ENCODE data around the gene HS6ST2. TPM values are rescaled to one million over a fixed set of nuclear protein-coding genes. Genes with fewer than 3 reads are reported as not detected.

HS6ST2 gene
- total RNA-seq, 1 donor from 2014 or later: 6.2 TPM

DNA sequence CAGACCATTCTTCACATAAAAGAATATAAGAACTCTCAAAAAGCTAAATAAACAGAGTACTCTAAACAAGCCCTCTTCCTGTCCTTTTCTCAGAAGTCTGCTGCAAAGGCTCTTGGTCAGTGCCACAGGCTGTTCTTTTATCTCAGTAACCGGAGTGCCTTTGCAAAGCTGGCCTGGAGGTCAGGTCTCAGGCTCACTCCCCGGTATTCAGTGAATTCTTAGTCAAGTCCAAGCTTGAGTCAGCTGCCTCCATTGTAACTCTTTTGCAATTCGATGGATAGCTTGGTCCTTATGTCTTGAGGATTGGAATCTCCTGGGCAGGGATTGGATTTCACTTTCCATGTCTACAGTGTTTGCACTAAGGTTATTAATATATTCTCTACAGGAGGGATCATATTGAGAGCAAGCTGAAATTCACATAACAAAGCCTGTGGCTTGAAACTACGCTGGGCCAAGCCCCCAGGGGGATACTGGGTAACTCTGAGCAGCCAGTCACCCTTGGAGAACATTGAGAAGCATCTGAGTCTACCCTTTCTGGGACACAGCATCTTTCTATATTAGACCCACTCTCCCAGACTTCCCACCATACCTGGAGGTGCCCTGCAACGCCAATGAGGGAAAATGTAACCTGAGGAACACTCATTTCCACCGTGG, 10.0 kb upstream of the HS6ST2 start:
- H3K9me3 Mint-ChIP-seq (ENCODE audit: unreplicated experiment): no peaks in the 10 kb centered on the region
- no peaks in the 10 kb centered on the region for H3K36me3 Mint-ChIP-seq (ENCODE audit: unreplicated experiment)
- no peak for DNase-seq (ENCODE audit: extremely low spot score, unreplicated experiment)
- no peak overlapping the region for H3K4me3 Mint-ChIP-seq (ENCODE audit: unreplicated experiment)
- peak overlapping the region; percentile 32 for H3K27ac Mint-ChIP-seq (ENCODE audit: unreplicated experiment)
- H3K27me3 Mint-ChIP-seq (ENCODE audit: unreplicated experiment): peaks cover 7% of the 10 kb centered on the region
- TF ChIP-seq, protein P1, sequence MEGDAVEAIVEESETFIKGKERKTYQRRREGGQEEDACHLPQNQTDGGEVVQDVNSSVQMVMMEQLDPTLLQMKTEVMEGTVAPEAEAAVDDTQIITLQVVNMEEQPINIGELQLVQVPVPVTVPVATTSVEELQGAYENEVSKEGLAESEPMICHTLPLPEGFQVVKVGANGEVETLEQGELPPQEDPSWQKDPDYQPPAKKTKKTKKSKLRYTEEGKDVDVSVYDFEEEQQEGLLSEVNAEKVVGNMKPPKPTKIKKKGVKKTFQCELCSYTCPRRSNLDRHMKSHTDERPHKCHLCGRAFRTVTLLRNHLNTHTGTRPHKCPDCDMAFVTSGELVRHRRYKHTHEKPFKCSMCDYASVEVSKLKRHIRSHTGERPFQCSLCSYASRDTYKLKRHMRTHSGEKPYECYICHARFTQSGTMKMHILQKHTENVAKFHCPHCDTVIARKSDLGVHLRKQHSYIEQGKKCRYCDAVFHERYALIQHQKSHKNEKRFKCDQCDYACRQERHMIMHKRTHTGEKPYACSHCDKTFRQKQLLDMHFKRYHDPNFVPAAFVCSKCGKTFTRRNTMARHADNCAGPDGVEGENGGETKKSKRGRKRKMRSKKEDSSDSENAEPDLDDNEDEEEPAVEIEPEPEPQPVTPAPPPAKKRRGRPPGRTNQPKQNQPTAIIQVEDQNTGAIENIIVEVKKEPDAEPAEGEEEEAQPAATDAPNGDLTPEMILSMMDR (IDR thresholded peaks at IDR 0.05): no peak
- peaks cover 27% of the 10 kb centered on the region for H3K4me1 Mint-ChIP-seq (ENCODE audit: unreplicated experiment)

DNA sequence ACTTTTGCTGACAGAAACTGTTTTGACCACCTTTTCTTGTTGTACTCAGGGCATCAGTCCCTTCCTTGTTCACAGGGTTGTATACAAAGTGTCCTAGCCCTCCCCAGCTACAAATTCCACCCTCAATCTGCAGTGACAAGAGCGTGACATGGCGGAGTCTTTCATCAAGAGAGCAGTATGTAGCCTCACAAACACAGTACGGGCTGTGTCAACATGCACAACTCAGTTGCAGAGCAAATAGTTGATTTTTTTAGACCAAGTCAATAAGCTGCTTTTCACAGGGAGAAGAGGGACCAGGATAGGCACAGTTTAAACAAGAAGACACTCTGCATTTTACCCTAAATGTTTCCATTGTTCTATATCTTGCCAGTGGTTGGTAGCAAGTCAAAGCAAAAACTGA, 8.6 kb upstream of the HS6ST2 start:
- DNase-seq (ENCODE audit: extremely low spot score, unreplicated experiment): no peak
- no peak overlapping the region for H3K4me3 Mint-ChIP-seq (ENCODE audit: unreplicated experiment)
- TF ChIP-seq, protein P1 (IDR thresholded peaks at IDR 0.05): no peak
- no peak overlapping the region for H3K27ac Mint-ChIP-seq (ENCODE audit: unreplicated experiment)
- H3K36me3 Mint-ChIP-seq (ENCODE audit: unreplicated experiment): no peaks in the 10 kb centered on the region
- H3K4me1 Mint-ChIP-seq (ENCODE audit: unreplicated experiment): peaks cover 27% of the 10 kb centered on the region
- H3K27me3 Mint-ChIP-seq (ENCODE audit: unreplicated experiment): no peaks in the 10 kb centered on the region
- no peaks in the 10 kb centered on the region for H3K9me3 Mint-ChIP-seq (ENCODE audit: unreplicated experiment)

DNA sequence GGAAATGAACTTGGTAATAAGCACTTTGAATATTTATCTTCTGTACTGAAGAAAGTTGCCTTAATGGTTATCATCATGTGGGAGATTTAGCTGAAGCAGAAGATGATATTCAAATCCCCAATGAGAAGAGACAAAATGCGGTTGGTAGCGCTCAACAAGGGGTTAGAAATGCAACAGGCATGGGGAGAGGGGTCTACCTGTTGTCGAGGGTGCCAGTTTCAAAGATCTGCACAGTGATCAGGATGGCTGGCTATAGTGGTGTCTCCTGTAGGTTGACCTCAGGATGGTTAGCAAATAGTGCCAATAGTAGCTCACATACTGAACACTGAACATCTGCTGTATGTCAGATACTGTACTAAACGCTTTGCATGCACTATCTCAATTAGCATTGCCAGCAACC, 7.0 kb upstream of the HS6ST2 start:
- H3K27me3 Mint-ChIP-seq (ENCODE audit: unreplicated experiment): no peaks in the 10 kb centered on the region
- no peaks in the 10 kb centered on the region for H3K36me3 Mint-ChIP-seq (ENCODE audit: unreplicated experiment)
- TF ChIP-seq, protein P1 (IDR thresholded peaks at IDR 0.05): no peak
- no peaks in the 10 kb centered on the region for H3K9me3 Mint-ChIP-seq (ENCODE audit: unreplicated experiment)
- H3K27ac Mint-ChIP-seq (ENCODE audit: unreplicated experiment): no peak overlapping the region
- H3K4me1 Mint-ChIP-seq (ENCODE audit: unreplicated experiment): peaks cover 29% of the 10 kb centered on the region
- H3K4me3 Mint-ChIP-seq (ENCODE audit: unreplicated experiment): no peak overlapping the region
- no peak for DNase-seq (ENCODE audit: extremely low spot score, unreplicated experiment)

DNA sequence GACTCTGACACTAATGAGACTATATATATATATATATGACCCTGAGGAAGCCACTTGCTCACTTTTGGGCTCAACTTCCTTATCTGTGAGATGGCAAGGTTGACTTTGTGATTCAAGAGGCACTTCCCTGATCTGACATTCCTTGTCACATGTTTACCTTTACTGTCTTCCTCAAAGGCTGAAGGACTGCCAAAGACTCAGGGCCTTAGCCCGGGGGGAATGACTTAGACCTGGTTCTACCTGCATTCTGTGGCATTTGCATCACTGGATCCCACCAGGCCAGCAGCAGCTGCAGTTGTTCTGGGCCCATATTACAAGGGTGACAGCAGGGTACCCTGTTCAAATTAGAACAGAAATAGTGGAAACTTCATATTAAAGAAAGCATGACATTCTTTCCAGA, 3.1 kb upstream of the HS6ST2 start:
- TF ChIP-seq, protein P1 (IDR thresholded peaks at IDR 0.05): no peak
- Mint-ChIP-seq H3K9me3 (ENCODE audit: unreplicated experiment) (no peaks in the 10 kb centered on the region), H3K27ac (ENCODE audit: unreplicated experiment) (no peak overlapping the region), H3K4me1 (ENCODE audit: unreplicated experiment) (peaks cover 28% of the 10 kb centered on the region), H3K36me3 (ENCODE audit: unreplicated experiment) (no peaks in the 10 kb centered on the region), H3K27me3 (ENCODE audit: unreplicated experiment) (peaks cover 15% of the 10 kb centered on the region), H3K4me3 (ENCODE audit: unreplicated experiment) (no peak overlapping the region)
- DNase-seq (ENCODE audit: extremely low spot score, unreplicated experiment): no peak

DNA sequence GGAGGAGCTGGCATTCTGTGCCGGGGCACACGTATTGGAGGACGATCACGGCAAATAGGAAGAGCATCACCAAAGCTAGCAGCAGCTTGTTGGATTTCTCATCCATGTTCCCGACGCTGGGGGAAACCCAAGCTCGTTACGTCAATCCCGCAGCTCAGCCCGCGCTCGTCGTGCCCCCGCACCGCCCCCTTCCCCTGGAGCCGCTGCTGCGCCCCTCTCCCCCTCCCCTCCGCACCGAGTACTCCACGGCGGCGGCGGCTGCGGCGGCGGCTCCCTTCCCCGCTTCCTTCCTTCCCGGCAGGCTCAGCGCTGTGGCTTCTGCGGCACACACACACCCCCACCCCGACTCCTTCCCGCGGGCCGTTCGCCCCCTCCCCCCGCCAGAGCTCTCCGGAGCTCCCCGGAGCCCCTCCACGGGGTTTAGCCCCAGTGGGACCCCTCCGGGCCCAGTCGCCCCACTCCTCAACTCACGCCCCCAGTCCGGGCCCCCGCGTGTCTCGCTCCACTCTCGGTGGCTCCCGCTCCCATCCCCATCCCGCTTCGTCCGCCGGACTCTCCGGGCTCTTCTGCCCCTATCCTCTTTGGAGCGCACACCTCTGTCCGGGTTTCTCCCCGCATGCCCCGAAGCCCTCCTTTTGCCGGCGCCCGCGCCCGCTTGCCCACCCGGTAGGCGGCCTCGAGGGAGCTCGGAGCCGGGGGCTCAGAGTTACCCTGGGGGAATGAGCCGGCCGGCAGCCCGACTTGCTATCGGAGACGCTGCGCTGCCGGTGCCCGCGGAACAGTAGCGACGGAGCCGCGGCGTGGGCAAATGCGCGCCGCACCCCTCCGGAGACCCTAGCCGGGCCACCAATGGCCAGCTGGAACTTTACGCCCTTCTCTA, 978 bp downstream of the HS6ST2 start:
- Mint-ChIP-seq H3K36me3 (ENCODE audit: unreplicated experiment) (no peaks in the 10 kb centered on the region), H3K4me3 (ENCODE audit: unreplicated experiment) (peak overlapping the region; percentile 70), H3K27ac (ENCODE audit: unreplicated experiment) (no peak overlapping the region), H3K9me3 (ENCODE audit: unreplicated experiment) (no peaks in the 10 kb centered on the region), H3K4me1 (ENCODE audit: unreplicated experiment) (peaks cover 29% of the 10 kb centered on the region), H3K27me3 (ENCODE audit: unreplicated experiment) (peaks cover 29% of the 10 kb centered on the region)
- TF ChIP-seq, protein P1 (IDR thresholded peaks at IDR 0.05): no peak
- no peak for DNase-seq (ENCODE audit: extremely low spot score, unreplicated experiment)
